ENCODE data around the gene MYLK4.
A peak's percentile ranks its signal among the peaks of the same experiment; 100 is the strongest.

MYLK4 gene

DNA sequence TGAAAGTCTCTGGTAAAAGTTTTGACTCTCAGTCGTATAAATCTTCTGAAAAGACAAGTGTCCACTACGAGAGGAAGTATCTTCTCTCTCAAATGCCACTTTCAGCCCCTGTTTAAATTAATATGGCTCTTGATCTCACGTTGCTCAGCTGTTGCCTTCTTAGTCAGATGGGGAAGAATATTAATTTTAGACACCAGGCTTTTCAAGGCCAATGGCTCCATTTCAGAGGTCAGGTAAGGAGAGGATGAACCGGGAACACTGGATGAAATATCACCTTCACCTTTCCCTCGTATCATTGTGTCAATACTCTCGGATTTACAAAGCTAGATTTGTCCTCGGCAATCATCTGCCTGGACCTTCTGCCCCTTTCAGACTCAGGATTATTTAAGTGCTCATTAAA is at the start of gene MYLK4:
Gene MYLK4, minus strand, starts transcription at position 91 of the 400 bp plus-strand sequence. CDS start 1,628 bp downstream, outside the sequence.
- no peak for DNase-seq

DNA sequence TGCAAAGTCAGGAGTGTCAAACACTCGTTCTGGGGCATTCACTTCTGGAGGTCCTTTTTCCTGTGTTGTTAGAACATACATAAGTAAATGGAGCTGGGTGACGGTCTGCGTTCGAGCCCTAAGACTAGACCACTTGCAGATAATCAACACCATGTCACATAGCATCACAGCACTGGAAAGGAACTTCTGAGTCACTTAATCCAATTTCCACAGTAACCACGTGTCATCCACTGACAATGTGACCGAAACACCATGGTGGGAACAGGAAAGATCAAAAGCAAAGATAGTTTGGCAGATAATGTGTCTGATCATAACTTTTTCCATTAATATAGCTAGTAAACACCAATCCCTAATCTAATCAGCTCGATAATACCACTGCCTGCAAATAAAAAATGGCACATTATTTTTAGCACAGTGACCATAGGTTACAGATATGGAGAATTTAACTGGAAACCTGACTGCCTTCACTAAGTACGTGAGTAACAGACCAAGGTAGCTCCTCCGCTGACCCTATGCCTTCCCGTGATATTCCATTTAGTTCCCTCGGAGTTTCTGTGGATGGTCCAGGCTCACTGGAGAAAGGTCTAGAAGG is 49.3 kb upstream of the MYLK4 start:
- DNase-seq, result no peak

DNA sequence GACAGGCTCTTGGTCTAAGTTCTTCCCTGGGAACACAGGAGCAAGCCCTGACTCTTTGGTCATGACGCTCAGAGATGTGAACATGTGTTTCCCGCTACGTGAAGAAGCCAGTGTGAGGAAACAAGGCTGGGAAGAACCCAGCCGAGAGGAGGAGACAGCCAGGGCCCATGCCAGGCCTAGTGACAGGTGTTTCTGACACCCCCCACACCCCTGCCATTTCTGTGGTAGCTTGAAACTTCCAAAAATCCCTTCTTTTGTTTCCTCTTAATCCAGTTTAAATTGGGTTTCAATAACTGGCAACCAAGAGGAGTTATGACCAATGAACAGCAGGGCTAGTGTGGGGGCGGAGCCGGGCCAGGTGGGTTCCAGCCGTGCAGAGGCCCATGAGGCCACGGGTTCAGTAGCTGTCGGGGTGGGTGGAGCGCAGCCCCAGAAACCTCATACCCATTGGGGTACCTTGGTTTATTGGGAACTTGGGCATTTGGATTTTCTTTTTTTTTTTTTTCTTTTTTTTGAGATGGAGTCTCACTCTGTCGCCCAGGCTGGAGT is 47.9 kb upstream of the MYLK4 start:
- no peak for DNase-seq

DNA sequence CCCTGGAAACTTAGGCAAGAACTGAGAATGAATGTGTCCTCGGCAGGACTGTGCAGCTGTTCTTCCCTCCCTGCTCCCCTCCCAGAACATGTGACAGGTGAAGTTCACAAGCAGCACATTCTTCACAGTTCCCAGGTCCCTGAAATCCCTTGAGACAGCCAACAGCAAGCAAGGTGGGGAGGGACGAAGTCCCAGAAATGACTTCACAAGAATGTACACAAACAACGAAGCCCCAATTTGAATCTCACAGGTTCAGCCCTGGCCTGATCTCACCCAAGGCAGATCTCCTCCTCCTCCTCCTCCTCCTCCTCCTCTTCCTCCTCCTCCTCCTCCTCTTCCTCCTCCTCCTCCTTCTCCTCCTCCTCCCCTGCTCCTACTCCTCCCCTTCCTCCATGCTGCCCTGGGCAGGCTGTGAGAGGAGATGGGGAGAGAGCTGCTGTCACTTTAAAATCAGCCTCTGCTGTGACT is 46.9 kb upstream of the MYLK4 start:
- DNase-seq, result peak; percentile 33

DNA sequence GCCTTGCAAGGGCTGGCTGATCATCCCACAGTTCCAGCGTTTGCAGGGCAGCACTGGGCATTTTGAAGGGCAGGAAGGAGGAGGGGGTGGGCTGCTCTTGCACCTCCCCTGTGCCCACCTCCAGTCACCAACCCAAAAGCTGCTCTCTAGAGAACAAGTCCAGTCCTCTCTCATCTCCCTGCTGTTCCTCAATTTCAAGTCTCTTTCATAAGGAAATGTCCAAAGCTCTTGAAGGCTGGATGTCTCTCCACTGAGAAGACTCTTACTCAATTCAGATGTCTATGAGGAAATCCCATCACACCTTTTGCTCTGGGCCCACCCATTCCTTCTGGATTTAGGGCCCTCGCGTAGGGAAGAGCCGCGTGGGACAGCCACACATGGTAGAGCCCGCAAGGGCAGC is 46.1 kb upstream of the MYLK4 start:
- no peak for DNase-seq

DNA sequence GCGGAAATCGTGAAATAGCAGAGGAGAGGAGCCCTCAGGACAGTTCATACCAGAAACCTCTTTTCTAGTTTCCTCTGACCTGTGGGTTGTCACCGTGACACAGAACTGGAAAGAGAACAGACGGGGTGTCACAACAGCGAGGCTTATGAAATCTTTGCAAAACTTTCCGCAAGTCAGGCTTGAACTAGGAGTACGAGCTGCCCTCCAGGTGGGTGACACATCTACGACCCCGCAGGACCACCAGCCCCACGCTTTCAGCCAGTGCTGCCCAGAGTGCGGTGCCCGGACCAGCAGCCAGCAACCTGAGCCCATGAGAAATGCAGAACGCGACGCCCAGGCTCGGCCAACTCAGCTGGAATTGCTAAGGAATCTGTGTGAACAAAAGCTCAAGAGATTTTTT is 45.2 kb upstream of the MYLK4 start:
- no peak for DNase-seq

DNA sequence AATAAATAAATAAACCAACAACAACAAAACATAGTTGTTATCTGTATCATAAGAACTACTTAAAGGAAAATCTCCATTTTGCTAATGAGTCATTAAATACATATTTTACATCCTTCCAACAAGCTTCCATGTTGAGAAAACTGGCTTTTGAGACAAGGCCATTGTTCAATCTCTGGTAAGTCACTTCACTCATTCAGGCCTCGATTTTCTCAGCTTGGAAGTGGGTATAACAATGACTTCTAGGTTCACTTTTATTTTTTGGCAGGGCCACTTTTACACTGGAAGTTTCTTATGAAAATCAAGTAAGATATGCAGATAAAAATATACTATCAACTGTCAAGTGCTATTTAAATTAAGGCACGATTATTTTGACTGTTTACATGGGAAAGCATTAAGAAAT is 44.4 kb upstream of the MYLK4 start:
- DNase-seq, result no peak

DNA sequence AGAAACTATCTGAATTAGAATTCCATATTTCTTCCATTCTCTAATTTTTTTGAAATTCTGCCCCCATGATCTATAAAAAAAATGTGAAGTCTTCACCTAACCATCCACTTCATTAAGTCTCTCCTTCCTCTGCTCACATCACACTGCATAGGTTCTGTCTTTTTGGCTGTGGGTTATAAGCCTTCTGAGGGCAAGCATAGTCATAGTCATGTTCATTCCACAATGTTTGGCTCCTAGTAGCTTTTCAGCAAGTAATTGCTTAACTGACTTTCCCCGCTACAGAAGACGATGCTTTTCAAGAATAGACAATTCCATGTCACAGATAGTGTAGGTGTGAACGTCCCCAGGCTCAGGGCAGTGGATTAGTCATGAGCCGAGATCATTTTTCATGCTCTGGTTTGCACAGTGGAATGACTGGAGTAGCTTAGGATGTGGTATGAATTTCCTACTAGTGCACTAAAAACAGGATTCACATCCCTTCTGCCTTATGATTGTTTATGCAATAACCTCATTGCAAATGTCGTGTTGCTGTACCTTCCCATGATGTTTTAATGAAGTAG is 43.5 kb upstream of the MYLK4 start:
- DNase-seq, result no peak

DNA sequence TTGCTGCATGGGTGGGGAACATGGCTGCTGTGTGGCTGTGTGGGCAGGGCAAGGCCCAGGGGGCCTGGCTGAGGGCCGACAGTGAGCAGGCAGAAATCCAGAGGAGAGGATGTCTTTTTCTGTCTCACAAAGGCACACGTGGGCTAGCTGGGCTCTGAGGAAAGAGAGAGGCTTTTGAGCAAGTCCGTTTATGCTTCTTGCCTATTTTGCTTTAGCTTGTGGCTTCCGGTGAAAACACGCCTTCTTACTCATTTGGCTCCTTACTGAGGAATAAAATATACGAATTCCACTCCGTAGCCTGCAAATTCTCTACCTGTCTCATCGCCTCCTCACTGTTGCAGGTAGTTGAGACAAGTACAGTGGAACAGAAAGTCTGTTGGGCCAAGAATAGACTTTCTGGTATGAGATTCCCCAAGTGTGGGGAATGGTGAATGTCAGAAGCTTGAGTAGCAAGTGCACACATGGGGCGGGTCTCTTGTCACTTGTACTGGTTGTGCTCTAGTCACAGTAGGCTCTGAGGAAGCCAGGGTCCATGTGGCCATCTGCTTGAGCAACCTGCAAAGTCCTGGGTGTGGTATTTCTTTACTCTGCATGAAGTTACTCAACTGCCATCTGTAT is 42.9 kb upstream of the MYLK4 start:
- DNase-seq, result no peak

DNA sequence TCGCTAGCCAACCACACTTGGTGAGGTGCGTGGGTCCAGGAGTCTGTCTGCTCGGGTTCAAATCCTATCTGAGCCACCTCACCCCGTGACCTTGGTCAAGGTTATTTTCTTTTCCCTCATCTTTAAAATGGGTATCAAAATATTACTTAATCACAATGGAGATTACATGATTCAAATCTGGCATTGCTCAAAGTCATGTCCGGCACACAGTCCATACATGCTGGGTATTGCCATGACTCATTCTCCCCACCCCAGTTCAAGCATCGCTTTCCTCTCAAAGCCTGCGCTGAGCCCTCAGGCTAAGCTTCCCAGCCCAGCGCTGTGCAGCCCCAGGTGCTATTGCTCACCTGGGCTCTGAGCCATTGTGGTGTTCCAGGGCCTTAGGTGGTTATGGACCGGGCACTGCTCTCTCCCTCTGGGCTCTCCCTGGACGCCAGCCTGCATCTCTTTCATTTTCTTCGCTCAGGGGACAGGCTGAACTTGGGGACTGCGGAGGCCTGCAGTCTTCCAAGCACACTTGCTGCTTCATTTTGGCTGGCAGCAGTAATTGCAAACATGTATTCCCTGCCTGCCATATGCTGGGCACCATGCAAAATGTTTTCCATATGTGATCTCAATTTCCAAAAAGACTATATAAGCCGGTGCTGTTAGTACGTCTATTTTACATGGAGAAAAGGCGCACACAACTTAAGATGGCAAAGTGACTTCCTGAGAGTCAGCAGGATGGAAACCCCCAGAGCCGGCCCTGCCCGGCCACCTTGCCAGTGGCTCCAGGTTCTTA is 41.8 kb upstream of the MYLK4 start:
- DNase-seq, result no peak

DNA sequence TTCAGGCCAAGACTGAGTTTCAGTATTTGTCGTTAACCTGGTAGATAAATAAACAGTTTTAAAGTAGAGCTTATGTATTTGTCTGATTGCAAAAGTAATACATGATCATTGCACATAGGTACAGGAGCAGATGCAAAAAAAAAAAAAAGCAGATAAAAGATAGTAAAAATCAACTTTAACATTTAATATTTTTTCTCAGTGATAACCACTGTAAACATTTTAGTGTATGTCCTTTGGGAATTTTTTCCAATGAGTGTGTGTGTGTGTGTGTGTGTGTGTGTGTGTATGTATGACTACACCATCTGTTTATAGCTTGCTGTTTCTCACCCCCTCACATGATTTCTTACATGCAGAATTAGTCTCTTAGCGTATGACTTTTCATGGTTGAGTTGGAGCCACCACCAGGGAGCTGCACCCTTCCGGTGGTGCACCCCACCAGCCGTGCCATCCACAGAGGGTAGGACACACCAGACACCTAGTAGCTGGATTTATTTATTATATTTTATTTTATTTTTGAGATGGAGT is 40.8 kb upstream of the MYLK4 start:
- peak; percentile 19 for DNase-seq

DNA sequence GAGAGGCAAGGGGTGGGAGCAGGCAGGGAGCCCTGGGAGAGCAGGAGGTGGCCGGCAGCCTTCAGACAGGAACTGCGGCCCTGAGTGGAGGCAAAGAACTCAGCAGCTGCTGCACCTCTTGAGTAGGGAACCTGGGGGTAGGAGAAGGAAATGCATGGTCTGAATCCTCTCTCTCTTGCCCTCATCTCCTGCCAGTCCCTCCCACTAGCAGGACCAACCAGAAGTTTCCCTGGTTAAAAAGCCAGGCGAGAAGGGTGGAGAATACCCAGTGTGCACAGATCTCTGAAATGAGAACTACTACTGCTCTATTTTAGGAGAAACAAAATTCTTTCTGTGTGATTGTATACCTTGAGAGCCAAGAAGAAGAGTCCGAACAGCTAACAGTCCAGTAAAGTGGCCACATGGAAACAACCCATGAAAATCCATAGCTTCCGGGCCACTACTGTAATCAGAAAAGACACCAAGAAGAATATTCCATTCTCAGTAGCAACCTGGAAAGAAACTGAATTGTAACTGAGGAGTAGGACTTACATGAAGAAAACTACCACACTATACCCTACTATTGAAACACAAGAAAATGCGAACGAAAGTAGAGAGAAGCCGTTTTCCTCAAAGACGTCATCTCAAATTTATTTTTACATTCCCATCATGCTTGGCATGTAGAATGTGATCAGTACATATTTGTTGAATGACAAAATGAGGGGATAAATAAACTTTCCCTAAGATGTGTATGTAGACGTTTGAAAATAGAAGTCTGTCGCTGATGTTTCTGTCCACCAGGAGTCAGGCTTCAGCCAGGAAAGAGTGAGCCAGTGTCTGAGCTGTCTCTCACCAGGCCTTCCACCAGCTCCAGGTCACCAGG is 40.1 kb upstream of the MYLK4 start:
- peak; percentile 41 for DNase-seq

DNA sequence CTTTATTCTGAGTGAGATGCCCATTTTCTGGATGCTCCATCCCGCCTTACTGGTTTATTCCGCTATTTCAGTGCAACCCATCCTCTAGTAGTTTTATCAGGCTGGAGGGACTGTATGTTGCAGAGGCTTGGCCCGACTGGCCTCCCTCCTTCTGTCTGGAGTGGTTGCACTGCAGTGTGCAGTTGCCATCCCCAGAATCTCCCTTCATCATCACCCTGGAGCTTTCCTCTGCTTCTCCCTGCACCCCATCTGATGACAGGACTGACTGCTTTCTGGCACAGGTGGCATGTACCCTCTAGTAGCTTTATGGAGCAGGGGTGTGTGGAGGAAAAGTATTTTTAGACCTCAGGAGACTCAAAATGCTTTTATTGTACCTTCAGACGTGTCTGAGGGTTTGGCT is 35.5 kb upstream of the MYLK4 start:
- no peak for DNase-seq

DNA sequence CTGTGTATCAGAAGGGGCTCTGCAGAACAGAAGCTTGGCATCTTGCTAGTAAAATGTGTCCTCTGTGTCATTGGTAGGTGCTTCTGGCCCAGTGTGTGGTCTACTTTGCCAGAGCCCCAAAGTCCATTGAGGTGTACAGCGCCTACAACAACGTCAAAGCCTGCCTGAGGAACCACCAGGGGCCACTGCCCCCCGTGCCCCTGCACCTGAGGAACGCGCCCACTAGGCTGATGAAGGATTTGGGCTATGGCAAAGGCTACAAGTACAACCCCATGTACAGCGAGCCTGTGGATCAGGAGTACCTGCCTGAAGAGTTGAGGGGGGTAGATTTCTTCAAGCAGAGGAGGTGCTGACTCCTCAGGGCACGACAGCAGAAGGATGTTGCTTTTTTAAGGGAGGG is 34.2 kb upstream of the MYLK4 start:
- DNase-seq, result no peak

DNA sequence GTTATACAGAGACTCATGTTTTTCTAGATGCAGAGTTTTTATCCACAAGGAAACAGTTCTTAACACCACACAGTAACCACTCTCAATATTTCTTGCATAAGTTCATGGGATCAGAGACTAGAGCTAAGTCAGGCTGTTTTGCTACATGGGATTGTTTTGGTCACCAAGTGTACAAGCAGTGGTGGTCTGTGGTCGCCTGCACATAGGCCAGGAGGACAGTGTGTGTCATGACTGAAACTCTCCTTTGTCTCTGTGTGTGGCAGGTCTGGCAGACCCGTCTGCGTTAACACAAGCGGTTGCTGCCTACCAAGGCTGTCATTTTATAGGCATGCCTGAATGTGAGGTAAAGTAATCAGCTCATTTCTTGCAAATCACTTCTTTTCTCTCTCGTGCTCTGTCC is 33.3 kb upstream of the MYLK4 start:
- no peak for DNase-seq

DNA sequence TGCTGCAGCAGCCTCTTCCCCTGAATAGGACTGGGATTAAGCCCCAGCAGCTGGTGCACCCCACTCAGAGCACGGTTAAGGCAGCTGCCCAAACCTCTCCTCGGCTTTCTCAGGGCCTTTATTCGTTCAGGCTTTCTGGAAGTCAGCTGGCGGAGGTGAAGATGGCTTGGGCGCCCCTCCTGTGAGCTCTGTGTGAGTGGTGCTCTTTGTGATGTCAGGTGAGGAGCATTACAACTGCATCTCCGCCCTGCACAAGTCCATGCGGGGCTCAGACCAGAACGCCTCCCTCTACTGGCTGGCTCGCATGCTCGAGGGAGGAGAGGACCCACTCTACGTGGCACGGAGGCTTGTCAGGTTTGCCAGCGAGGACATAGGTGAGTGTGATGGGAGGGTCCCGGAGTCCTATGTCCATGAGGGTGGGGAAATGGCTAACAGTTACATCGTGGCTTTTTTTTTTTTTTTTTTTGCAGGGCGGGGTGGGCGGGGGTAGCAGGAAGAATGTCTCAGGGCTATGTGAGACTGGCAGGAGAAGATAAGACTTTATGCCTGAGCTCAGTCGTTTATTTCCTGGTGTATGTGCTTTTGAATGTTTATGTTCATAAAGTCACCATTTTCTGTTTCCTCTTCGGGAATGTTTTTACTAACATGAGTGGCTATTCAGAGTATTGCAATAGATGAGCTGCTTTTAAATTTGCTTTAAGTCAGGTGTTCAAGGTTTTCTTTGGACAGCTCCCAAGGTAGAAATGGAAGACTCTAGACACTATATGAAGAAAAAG is 32.7 kb upstream of the MYLK4 start:
- DNase-seq, result no peak

DNA sequence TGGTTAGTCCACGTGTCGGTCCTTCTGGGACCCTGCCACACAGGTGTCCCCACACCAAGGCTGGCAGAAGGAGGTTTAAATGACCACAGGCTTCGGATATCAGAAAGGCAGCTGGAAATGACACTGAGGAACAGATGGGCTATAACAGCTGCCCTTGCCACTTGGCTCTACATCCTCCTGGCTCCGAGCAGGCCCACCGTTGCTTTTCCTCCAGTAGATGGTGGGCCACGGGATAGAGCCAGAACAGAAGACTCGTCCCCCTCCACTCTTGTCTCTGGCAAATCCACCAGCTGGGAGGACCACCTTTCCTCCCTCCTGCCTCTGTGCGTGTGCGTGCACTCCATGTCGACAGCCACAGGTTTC is 32.1 kb upstream of the MYLK4 start:
- DNase-seq, result peak; percentile 50

DNA sequence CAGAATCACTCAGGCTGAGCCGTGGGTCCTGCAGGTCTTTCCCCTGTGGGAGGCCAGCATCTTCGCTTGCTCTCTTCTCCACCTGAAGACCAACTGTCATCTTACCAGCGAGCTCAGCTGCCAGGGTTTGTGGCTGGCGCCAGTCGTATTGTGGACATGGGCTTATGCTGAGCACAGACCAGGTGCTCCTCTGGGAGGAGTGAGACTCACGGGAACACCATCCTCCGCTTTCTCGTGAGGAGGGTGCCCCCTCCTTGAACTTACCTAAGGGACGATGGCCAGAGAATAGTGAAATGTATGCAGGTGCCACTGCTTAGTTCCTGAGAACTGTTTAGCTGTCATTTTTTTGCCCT is 31.6 kb upstream of the MYLK4 start:
- no peak for DNase-seq

DNA sequence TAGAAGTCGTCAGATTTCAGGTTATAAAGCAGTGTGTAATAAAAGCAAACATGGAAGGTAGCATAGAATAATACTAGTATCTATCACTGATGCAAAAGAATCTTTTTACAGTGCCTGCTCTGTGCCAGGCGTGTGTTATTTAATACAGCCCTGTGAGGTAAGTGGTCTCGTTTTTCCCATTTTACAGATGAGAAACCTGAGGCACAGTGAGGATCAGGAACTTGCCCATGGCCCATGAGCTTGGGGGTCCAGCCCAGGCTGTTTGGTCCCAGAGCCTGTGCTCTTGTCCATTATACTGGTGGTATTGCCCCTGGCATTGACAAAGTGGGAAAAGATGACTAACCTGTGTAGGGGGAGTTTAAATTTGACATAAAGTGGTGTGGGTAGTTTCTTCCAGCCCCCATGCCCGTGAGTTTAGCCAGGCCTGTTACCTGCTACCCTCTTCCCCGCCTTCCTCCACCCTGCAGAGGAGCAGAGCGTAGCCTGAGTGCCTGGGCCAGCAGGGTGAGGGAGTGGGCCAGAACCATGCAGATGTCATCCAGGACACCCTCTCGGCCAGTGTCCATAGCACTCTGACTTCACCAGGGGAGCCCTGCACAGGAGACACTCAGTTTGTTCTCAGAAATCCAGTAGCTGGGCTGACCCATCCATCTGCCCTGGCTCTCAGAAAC is 31.1 kb upstream of the MYLK4 start:
- DNase-seq, result no peak

DNA sequence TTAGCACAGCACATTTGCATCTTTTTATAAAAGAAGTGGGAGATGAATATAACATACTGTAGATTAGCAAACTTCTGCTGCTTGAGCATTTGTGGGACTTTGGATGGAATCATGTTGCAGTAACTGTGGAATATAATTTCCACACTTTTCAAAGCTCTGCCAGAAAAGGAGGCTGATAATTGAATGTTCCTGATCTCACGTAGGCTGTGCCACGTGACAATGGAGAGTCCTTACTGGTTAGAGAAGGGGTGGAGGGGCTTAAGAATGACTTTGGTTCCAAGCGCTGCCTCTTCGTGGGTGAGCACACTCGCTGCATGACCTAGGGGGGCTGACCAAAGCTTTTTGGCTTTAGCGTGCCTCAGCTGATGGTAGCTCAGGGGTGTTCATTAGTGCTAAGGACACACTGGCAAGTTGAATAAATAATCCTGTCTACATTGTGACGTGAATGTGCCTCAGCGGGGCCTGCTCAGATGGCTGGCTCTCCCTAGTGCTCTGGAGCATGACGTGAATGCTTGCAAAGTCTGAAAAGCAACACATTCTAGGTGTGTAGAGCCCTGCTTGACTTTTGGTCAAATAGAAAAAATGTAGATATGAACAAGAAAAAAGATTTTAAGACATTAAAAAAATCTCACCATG is 29.5 kb upstream of the MYLK4 start:
- no peak for DNase-seq

DNA sequence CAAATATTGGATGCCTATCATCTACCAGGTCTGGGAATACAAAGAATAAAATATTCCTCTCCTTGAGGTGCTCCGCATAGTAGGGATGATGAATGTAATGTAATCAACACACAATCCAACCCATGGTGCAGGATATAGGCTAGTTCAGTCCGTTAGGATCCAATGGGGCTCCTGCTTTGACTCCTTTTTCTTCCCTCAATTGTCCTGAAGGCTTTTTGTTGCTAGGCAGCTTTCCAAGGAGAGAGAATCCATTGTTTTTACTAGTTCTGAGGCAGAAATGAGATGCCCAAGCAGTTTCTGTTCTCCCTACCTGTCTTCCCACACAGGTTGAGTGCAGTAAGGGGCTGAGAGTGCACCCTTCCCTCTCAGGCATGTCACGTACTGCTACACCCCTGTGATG is 26.5 kb upstream of the MYLK4 start:
- no peak for DNase-seq

Measured in NCI-H2171 (cell line).